H1 (cell line): ENCODE data around the gene TMEM147. TPM values are rescaled to one million over a fixed set of nuclear protein-coding genes. Genes with fewer than 3 reads are reported as not detected.
A peak's percentile ranks its signal among the peaks of the same experiment; 100 is the strongest.

Experiments
- CBX8 ChIP-seq: fragments of 300-800, 300-1000 bp; sonication (generic); IDR thresholded peaks from 2 replicates; pipeline ENCODE4 v1.7.1; 2016; ENCODE audit warnings: low read depth, low read length, borderline replicate concordance
- CHD2 ChIP-seq: IDR thresholded peaks from 2 replicates; pipeline ENCODE4 v1.6.1; 2012; ENCODE audit warnings: low read length, improper control_type of control experiment
- CREB1 ChIP-seq: IDR thresholded peaks from 2 replicates; pipeline ENCODE4 v1.6.1; 2012; ENCODE audit warnings: inconsistent platforms
- GTF2F1 ChIP-seq: IDR thresholded peaks from 2 replicates; pipeline ENCODE4 v1.6.1; 2012; ENCODE audit warnings: low read depth, low read length, improper control_type of control experiment, borderline replicate concordance
- HDAC6 ChIP-seq: IDR thresholded peaks from one replicate; pipeline ENCODE4 v1.7.1; 2012; ENCODE audit warnings: low read depth, mild to moderate bottlenecking, inconsistent platforms, low read length, moderate library complexity
- JUND ChIP-seq: IDR thresholded peaks from 2 replicates; pipeline ENCODE4 v1.6.1; 2011; ENCODE audit warnings: mild to moderate bottlenecking, improper control_type of control experiment, low read length
- KDM4A ChIP-seq: IDR thresholded peaks from one replicate; pipeline ENCODE4 v1.7.1; 2012; ENCODE audit warnings: low read depth, mild to moderate bottlenecking, moderate library complexity, low read length, inconsistent platforms; ENCODE audit not compliant: severe bottlenecking
- MAFK ChIP-seq: IDR thresholded peaks from 2 replicates; pipeline ENCODE4 v1.6.1; 2012; ENCODE audit warnings: low read depth, mild to moderate bottlenecking, improper control_type of control experiment, low read length
- RNF2 ChIP-seq: fragments of 200-900, 300-1000 bp; sonication (generic); IDR thresholded peaks from 2 replicates; pipeline ENCODE4 v1.7.1; 2016; ENCODE audit warnings: borderline replicate concordance, low read depth, mild to moderate bottlenecking, antibody characterized with exemption, low read length; ENCODE audit not compliant: poor library complexity, severe bottlenecking; ENCODE audit errors: missing control alignments
- SAP30 ChIP-seq: fragments of 300-600 bp; sonication (generic); IDR thresholded peaks from 2 replicates; pipeline ENCODE4 v1.7.1; 2012; ENCODE audit warnings: low read length, moderate library complexity, mild to moderate bottlenecking, inconsistent platforms; ENCODE audit not compliant: insufficient read depth, insufficient replicate concordance
- SP1 ChIP-seq: IDR thresholded peaks from 2 replicates; pipeline ENCODE4 v1.6.1; 2011; ENCODE audit warnings: low read depth, low read length
- SP2 ChIP-seq: IDR thresholded peaks from 2 replicates; pipeline ENCODE4 v1.6.1; 2012; ENCODE audit warnings: mild to moderate bottlenecking, low read length, inconsistent platforms
- SRF ChIP-seq: IDR thresholded peaks from 2 replicates; pipeline ENCODE4 v1.6.1; 2011; ENCODE audit warnings: mild to moderate bottlenecking, low read depth, low read length, moderate library complexity
- TAF1 ChIP-seq: IDR thresholded peaks from 2 replicates; pipeline ENCODE4 v1.6.1; 2011; ENCODE audit warnings: mild to moderate bottlenecking, low read depth, low read length
- TAF7 ChIP-seq: optimal IDR thresholded peaks from 2 replicates; pipeline ENCODE3; 2011; ENCODE audit warnings: low read depth, mild to moderate bottlenecking, inconsistent platforms, low read length, moderate library complexity, borderline replicate concordance
- USF2 ChIP-seq: IDR thresholded peaks from 2 replicates; pipeline ENCODE4 v1.6.1; 2011; ENCODE audit warnings: low read length, improper control_type of control experiment
- polyA plus RNA-seq, 7 experiments: library from polyadenylated mRNA; depleted of rRNA in 3 of 7; stranded (reverse) in 5 of 7; unstranded in 2 of 7; fragments of >200 nt in 5 of 7; fragments of 200-250 nt in 2 of 7; gene quantifications; 1 replicate in 5 of 7; 2 replicates in 1 of 7; 4 replicates in 1 of 7; pipeline versions ENCODE4 v1.2.1 to v1.2.3, GENCODE V29; 2011 to 2013; ENCODE audit warnings: missing spikeins in 2 of 7, mixed read lengths in 2 of 7
- total RNA-seq: library from RNA; stranded (reverse); fragmentation: NEBNext Ultra II Directional; extraction: Animal tissue kit (Norgen Biotek cat#: 25700); gene quantifications from 2 replicates; pipeline ENCODE4 v1.2.1, GENCODE V29; 2021
- TF ChIP-seq, protein P1 (sequence below): IDR thresholded peaks from 2 replicates; pipeline ENCODE4 v1.6.1; 2012; ENCODE audit warnings: inconsistent platforms
- TF ChIP-seq, protein P2 (sequence below), 3 experiments: IDR thresholded peaks; 1 replicate in 2 of 3; 2 replicates in 1 of 3; pipeline versions ENCODE4 v1.5.1 to v1.6.1; 2011; ENCODE audit warnings: low read length in 3 of 3, mild to moderate bottlenecking in 3 of 3, inconsistent platforms in 2 of 3, low read depth in 1 of 3, moderate library complexity in 1 of 3; ENCODE audit not compliant: insufficient read depth in 1 of 3; ENCODE audit errors: control extremely low read depth in 1 of 3

Gene TMEM147
- total and polyA plus RNA-seq, 2 of the 8 experiments (the other 6 are each of a cell fraction or from before 2014, with no cell fraction given), result 159 to 418 TPM

DNA sequence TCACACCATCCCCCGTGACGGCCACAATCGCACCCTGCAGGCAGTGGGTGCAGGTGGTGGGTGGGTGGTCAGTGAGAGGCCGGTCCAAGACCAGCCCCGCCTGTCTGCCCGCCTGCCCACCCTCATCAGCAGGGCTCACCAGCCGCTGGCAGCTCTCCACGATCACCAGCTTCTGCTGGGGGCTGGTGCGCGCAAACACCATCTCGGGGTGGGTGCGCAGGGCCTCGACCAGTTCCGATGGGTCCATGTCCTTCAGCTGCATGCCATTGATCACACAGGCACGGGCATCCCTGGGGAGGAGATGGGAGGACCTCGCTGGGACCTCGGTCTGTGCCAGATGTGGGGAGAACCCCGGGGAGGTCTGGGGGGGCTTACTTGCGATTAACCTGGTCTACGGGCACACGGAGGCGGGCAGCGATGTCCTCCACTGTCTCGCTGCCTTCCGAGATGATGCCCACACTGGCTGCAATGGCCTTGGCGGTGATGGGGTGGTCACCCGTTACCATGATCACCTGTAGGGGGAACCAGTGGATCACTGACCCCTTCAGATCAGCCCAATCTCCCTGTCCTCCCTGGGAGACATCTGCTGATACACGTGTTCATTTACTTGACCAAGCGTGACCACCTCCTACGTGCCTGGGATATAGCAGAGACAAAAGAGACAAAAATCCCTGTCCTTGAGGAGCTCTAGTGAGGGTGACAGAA, 10.0 kb downstream of the TMEM147 start (continued):
- no peak for TF ChIP-seq TAF1
- TF ChIP-seq, protein P1, sequence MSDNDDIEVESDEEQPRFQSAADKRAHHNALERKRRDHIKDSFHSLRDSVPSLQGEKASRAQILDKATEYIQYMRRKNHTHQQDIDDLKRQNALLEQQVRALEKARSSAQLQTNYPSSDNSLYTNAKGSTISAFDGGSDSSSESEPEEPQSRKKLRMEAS, result peak; percentile 81
- no peak for TF ChIP-seq SRF
- TF ChIP-seq, protein P2, sequence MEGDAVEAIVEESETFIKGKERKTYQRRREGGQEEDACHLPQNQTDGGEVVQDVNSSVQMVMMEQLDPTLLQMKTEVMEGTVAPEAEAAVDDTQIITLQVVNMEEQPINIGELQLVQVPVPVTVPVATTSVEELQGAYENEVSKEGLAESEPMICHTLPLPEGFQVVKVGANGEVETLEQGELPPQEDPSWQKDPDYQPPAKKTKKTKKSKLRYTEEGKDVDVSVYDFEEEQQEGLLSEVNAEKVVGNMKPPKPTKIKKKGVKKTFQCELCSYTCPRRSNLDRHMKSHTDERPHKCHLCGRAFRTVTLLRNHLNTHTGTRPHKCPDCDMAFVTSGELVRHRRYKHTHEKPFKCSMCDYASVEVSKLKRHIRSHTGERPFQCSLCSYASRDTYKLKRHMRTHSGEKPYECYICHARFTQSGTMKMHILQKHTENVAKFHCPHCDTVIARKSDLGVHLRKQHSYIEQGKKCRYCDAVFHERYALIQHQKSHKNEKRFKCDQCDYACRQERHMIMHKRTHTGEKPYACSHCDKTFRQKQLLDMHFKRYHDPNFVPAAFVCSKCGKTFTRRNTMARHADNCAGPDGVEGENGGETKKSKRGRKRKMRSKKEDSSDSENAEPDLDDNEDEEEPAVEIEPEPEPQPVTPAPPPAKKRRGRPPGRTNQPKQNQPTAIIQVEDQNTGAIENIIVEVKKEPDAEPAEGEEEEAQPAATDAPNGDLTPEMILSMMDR (IDR thresholded peaks at IDR 0.05; ENCODE audit: control extremely low read depth in 1 of 3, insufficient read depth in 1 of 3, low read depth in 1 of 3, low read length in 3 of 3), result peak; percentile 70 to 91 (median 85)
- no peak for TF ChIP-seq MAFK
- TF ChIP-seq KDM4A, result no peak
- TF ChIP-seq TAF7, result no peak
- TF ChIP-seq USF2, result no peak
- no peak for TF ChIP-seq CBX8
- no peak for TF ChIP-seq RNF2
- TF ChIP-seq JUND, result no peak
- TF ChIP-seq SP2, result no peak
- no peak for TF ChIP-seq CREB1
- TF ChIP-seq SAP30, result no peak
- TF ChIP-seq HDAC6, result no peak
- TF ChIP-seq GTF2F1, result no peak
- no peak for TF ChIP-seq SP1
- no peak for TF ChIP-seq CHD2
